ENCODE measurements around the gene IGSF3.
A peak's percentile ranks its signal among the peaks of the same experiment; 100 is the strongest.
"Not testable (repeated sequence)": the region's sequence is repeated elsewhere in the genome, so short reads cannot be mapped to it uniquely, and the experiment has no call there.

The IGSF3 gene

GRCh38 chr1:116631554-116631953 is 36.0 kb downstream of the IGSF3 start:
- not testable (repeated sequence) for H3K4me3 ChIP-seq (replicated peaks; ENCODE audit: low read depth, low read length); DNase-seq (ENCODE audit: extremely low read depth, low read depth)

GRCh38 chr1:116630057-116630456 is 37.5 kb downstream of the IGSF3 start:
- DNase-seq (ENCODE audit: extremely low read depth, low read depth); H3K4me3 ChIP-seq (replicated peaks; ENCODE audit: low read depth, low read length): not testable (repeated sequence)
- TF ChIP-seq, protein P1, sequence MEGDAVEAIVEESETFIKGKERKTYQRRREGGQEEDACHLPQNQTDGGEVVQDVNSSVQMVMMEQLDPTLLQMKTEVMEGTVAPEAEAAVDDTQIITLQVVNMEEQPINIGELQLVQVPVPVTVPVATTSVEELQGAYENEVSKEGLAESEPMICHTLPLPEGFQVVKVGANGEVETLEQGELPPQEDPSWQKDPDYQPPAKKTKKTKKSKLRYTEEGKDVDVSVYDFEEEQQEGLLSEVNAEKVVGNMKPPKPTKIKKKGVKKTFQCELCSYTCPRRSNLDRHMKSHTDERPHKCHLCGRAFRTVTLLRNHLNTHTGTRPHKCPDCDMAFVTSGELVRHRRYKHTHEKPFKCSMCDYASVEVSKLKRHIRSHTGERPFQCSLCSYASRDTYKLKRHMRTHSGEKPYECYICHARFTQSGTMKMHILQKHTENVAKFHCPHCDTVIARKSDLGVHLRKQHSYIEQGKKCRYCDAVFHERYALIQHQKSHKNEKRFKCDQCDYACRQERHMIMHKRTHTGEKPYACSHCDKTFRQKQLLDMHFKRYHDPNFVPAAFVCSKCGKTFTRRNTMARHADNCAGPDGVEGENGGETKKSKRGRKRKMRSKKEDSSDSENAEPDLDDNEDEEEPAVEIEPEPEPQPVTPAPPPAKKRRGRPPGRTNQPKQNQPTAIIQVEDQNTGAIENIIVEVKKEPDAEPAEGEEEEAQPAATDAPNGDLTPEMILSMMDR (IDR thresholded peaks at IDR 0.05; ENCODE audit: low read depth, low read length, missing control alignments), result peak; percentile 8

- not testable (repeated sequence) for DNase-seq (ENCODE audit: extremely low read depth, low read depth); H3K4me3 ChIP-seq (replicated peaks; ENCODE audit: low read depth, low read length)
Measured at GRCh38 chr1:116629441-116629840, 38.1 kb downstream of the IGSF3 start.

DNA sequence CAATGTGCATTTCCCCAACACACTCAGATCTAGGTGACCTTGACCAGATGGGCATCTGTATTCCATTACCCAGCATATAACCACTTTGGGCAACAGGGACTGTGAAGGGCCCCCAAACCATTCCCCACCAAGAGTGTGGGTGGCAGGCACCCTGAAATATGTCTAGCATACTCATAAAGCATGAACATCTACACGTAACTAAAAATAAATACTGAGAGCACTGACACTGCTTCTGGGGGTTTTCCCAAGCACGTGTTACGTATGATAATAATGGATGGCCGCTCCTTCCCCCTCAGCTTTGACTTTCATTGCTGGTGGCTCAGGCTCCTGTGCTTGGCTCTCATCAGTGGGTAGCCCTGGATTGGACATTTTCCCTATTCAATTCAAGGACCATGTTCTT is 39.1 kb downstream of the IGSF3 start:
- DNase-seq (ENCODE audit: extremely low read depth, low read depth), result no peak
- H3K4me3 ChIP-seq (replicated peaks; ENCODE audit: low read depth, low read length), result no peak overlapping the region
- TF ChIP-seq, protein P1 (IDR thresholded peaks at IDR 0.05; ENCODE audit: low read depth, low read length, missing control alignments), result no peak

DNA sequence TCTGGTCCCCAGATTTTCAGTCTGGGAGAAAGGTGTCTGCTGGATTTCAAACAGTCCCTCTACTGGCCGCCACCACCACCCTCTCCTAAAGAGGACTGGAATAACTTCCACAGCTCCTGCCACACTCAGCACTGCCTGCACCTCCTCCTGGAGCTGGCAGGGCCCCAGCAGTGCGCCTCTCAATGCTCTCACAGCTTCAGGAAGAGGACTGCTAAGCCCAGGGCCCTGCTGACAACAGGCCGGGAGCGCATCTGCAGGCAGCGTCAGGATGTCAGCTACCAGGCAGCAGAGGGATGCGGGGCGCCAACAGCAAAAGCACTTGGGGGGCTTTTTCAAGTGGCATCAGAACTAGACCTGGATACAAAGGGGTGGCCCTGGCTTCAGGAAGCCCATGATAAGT is 40.2 kb downstream of the IGSF3 start:
- not testable (repeated sequence) for DNase-seq (ENCODE audit: extremely low read depth, low read depth); H3K4me3 ChIP-seq (replicated peaks; ENCODE audit: low read depth, low read length)

DNA sequence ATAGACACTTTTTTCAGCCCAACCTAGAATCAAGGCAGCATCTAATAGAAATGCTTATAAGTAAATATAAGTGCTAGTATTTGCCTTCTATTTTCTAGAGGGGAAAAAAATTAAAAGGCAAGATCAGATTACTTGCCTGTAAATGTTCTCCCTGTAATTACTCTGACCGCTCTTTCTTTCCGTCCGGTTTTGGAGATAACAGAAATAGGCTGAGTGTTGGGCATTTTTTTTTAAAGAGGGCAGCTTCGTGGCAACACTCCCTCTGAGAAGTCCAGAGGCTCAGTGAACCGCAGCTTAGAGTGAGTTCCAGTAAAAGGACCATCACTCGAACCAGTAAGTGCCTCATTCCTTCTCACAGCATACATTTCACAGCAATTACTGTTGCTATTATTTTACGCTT is 40.6 kb downstream of the IGSF3 start:
- not testable (repeated sequence) for DNase-seq (ENCODE audit: extremely low read depth, low read depth); H3K4me3 ChIP-seq (replicated peaks; ENCODE audit: low read depth, low read length)

DNA sequence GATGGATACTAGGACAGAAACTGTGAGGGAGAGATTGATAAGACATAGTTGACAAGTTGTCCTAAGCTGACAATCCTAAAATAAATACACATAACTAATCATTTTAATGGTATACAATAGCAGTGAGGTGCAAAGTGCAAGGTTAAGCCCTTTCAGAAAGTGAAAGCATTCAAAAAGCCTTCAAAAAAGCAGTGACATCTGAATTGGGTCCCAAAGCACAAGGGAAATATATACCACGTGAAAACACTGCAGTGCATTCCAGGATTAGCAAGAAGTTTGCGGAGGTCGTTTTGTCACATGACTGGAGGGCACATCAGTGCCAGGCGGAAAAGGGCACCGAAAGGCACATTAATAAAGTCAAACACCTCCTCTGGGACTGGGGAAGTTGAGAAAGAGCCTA is 42.4 kb downstream of the IGSF3 start:
- H3K4me3 ChIP-seq (replicated peaks; ENCODE audit: low read depth, low read length); DNase-seq (ENCODE audit: extremely low read depth, low read depth): not testable (repeated sequence)

DNA sequence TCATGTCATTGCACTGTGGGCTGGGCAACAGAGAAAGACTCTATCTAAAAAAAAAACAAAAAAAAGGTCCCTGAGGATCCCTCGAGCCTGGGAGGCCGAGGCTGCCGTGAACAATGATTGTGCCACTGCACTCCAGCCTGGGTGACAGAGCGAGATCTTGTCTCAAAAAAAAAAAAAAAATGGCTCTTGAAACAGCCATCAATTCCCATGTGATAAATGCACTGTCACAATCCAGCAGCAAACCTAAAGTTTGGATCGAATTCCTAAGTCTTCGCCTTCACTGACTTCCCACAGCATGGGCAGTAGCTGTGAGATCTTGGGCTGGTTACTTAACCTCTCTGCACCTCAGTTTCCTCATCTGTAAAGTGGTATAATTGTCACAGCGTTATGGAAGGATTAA is 43.5 kb downstream of the IGSF3 start:
- no peak for DNase-seq (ENCODE audit: extremely low read depth, low read depth)
- no peak overlapping the region for H3K4me3 ChIP-seq (replicated peaks; ENCODE audit: low read depth, low read length)
- TF ChIP-seq, protein P1 (IDR thresholded peaks at IDR 0.05; ENCODE audit: low read depth, low read length, missing control alignments), result no peak

GRCh38 chr1:116622496-116622895 is 45.0 kb downstream of the IGSF3 start:
- H3K4me3 ChIP-seq (replicated peaks; ENCODE audit: low read depth, low read length); DNase-seq (ENCODE audit: extremely low read depth, low read depth): not testable (repeated sequence)

DNA sequence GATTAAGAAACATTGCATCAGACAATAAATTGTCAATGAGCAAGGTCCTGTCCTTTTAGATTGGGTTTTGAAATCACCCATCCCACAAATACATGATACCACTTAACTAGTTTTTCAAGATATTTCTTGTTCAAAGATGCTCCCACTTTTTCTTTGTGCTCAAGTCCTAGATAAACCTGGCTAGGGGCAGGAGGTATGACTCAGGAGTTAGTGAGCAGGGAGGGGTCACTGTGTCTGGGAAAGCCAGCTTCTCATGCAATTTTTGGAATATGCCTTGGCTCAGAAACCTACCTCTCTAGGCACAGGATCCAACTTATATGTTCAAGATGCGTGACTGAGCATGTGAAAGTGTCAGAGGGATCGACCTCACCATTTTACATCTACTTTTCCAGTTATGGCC is 45.8 kb downstream of the IGSF3 start:
- not testable (repeated sequence) for DNase-seq (ENCODE audit: extremely low read depth, low read depth); H3K4me3 ChIP-seq (replicated peaks; ENCODE audit: low read depth, low read length)

DNA sequence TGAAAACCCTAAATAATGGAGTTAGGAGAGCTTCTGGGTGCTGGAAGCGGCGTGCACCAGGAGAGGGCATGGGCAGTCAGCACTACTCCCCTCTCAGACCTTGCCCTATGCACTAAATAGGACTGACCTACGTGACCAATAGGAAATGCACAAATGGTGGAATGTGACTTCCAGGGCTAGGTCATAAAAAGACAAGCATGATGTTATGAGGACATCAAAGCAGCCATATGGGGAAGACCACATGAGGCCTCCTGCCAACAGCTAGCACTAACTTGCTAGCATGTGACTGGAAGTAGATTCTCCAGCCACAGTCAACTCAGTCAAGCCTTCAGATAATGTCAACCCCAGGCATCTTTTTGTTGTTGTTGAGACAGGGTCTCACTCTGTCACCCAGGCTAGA is 47.1 kb downstream of the IGSF3 start:
- DNase-seq (ENCODE audit: extremely low read depth, low read depth), result not testable (repeated sequence)

GRCh38 chr1:116619106-116619505 is 48.4 kb downstream of the IGSF3 start:
- DNase-seq (ENCODE audit: extremely low read depth, low read depth); H3K4me3 ChIP-seq (replicated peaks; ENCODE audit: low read depth, low read length): not testable (repeated sequence)

More for the DNA sequence above, 47.1 kb downstream of the IGSF3 start:
- not testable (repeated sequence) for H3K4me3 ChIP-seq (replicated peaks; ENCODE audit: low read depth, low read length)

GRCh38 chr1:116617808-116618207 is 49.7 kb downstream of the IGSF3 start:
- H3K4me3 ChIP-seq (replicated peaks; ENCODE audit: low read depth, low read length); DNase-seq (ENCODE audit: extremely low read depth, low read depth): not testable (repeated sequence)

DNA sequence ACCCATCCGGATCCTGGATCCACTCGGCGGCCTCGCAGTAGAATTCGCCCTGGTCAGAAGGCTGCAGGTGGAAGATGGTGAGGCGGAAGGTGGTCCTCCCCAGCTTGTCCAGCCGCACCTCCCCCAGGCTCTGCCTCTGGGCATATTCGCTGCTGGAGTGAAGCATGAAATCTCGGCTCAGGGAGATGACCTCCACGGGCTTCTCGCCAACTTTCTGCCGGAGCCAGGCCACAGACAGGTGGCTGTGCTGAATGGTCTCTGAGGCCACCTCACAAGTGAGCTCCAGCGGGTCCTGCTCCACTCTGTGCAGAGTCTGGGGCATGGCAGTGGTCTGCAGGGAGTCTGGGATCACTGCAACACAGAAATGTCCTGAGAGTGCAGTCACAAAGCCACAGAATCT is 53.7 kb downstream of the IGSF3 start:
- not testable (repeated sequence) for DNase-seq (ENCODE audit: extremely low read depth, low read depth)

GRCh38 chr1:116609801-116610371 is 57.6 kb downstream of the IGSF3 start:
- DNase-seq (ENCODE audit: extremely low read depth, low read depth); H3K4me3 ChIP-seq (replicated peaks; ENCODE audit: low read depth, low read length): not testable (repeated sequence)

More for the DNA sequence above, 53.7 kb downstream of the IGSF3 start:
- not testable (repeated sequence) for H3K4me3 ChIP-seq (replicated peaks; ENCODE audit: low read depth, low read length)

DNA sequence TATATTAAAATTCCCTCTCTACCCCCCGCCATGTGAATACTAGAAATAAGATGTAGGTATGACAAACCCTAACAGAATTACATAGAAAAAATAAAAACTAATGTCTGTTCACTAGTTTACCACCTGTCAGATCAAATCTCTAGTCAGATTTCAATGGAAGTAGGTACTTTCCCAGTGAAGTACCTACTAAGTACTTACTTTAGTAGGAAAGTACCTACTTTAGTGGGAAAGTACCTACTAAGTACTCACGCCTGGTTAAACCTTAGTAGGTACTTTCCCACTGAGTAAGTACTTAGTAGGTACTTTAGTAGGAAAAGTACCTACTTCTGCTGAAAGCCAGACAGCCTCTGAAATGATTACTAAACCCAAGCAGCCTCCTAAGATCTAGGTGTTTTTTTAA is 58.7 kb downstream of the IGSF3 start:
- not testable (repeated sequence) for DNase-seq (ENCODE audit: extremely low read depth, low read depth); H3K4me3 ChIP-seq (replicated peaks; ENCODE audit: low read depth, low read length)
